Kidney epithelial cell (primary cell): Measurements from ENCODE around the gene UNKL. TPM values are rescaled to one million over a fixed set of nuclear protein-coding genes. Genes with fewer than 3 reads are reported as not detected.
A peak's percentile ranks its signal among the peaks of the same experiment; 100 is the strongest.

Experiments used
- DNase-seq: peaks from one replicate; pipeline ENCODE4 v3.0.0-alpha.2; 2010; ENCODE audit warnings: low read depth
- H3K27me3 ChIP-seq: 2 replicates; pipeline ENCODE4 v1.6.0; 2011; ENCODE audit warnings: low read length; ENCODE audit not compliant: control insufficient read depth, insufficient read depth
- H3K36me3 ChIP-seq: 2 replicates; pipeline ENCODE4 v1.5.1; 2011; ENCODE audit warnings: low read length; ENCODE audit not compliant: control insufficient read depth, insufficient read depth
- H3K4me3 ChIP-seq: 2 replicates; pipeline ENCODE4 v1.5.1; 2011; ENCODE audit warnings: low read depth, mild to moderate bottlenecking, control low read depth, low read length
- total RNA-seq: library from RNA; depleted of rRNA; stranded (reverse); fragments of >200 nt; gene quantifications from 2 replicates; pipeline ENCODE4 v1.2.3, GENCODE V29; 2015
- TF ChIP-seq, protein P1 (sequence below): IDR thresholded peaks from 2 replicates; pipeline ENCODE4 v1.5.1; 2011; ENCODE audit warnings: mild to moderate bottlenecking, moderate library complexity, low read length, control low read depth, inconsistent platforms; ENCODE audit not compliant: insufficient read depth, poor library complexity, severe bottlenecking

The UNKL gene
- total RNA-seq, 1 donor from 2014 or later, result 19.3 TPM

DNA sequence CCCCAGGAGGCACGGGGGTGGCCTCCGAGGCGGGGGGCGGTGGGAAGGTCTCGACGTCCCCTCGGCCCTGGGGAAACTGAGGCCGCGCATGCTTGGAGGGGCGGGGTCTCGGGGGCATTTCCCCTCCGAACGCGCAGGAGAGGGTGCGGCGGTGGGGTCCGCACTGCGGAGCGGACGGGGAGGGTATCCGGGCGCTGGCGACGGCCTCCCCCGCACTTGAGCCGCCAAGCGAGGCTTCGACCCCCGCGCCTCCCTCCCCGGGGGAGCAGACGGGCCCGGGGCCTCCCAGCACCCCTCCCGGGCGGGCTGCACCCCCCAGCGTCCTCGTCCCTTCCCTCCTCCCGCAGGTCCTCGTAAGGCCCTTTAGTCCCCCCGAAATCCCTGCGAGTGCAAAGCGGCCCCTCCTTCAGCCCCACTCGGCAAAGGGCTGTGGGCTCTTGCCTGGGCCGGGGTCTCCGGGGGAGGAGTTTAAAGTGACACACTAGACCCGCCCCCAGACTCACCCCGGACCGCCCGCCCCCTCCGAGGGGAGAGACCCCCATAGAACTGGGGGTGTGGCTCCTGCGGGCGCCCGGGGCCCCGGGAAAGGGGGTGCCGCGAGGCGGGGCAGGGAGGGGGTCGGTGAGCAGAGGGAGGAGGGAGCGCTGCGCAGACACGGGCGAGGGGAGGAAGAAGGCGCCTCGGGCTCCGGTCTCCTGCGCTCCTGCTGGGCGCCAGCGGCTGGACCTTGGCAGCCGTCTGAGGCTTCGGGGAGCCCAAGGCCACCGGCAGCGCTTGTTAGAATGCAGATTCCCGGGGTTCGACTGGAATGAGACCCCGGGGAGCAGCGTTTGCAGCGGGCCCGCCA is 80.4 kb downstream of the UNKL start:
- TF ChIP-seq, protein P1, sequence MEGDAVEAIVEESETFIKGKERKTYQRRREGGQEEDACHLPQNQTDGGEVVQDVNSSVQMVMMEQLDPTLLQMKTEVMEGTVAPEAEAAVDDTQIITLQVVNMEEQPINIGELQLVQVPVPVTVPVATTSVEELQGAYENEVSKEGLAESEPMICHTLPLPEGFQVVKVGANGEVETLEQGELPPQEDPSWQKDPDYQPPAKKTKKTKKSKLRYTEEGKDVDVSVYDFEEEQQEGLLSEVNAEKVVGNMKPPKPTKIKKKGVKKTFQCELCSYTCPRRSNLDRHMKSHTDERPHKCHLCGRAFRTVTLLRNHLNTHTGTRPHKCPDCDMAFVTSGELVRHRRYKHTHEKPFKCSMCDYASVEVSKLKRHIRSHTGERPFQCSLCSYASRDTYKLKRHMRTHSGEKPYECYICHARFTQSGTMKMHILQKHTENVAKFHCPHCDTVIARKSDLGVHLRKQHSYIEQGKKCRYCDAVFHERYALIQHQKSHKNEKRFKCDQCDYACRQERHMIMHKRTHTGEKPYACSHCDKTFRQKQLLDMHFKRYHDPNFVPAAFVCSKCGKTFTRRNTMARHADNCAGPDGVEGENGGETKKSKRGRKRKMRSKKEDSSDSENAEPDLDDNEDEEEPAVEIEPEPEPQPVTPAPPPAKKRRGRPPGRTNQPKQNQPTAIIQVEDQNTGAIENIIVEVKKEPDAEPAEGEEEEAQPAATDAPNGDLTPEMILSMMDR, result no peak
- Histone ChIP-seq H3K36me3 (no peaks in the 10 kb centered on the region), H3K4me3 (no peak overlapping the region), H3K27me3 (peaks cover 78% of the 10 kb centered on the region)
- DNase-seq, result no peak

DNA sequence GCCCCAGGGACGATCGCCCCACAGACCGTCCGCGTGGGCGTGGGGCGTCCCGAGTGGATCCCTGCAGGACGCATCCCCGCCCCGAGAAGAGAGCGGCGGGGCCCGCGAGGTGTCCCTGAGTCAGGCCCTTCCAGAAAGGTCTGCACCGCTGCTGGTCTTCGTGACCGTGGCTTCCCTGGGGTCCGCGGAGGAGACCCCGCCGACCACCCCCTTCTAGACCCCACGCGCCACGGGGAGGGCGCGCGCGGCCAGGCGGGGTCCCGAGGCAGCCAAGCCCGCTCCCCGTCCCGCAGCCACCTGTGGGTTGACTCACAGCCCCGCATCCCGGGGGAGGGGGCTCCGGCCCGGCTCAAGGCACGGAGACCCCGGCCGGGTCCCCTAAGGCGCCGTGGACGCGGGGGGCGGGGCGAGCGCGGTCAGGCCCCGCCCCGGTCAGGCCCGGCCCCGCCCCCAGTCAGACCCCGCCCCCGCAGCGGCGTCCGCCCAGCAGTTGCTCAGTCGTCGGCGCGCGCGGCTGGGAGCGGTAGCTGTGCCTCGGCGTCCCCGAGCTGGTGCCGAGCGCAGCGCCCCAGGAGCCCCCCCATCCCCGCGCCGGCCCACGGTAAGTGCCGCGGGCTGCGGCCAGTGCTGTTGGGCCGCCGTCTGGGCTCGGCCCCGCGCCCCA is 81.2 kb downstream of the UNKL start, which contains the start of gene BAIAP3:
TSS of gene BAIAP3 (plus strand) at position 497 of the 664 bp plus-strand sequence. CDS start 4,905 bp downstream, outside the sequence.
- H3K4me3 ChIP-seq, result no peak within 1 kb of the TSS
- no peak for DNase-seq
- peaks cover 70% of the 10 kb centered on the region for H3K27me3 ChIP-seq
- TF ChIP-seq, protein P1, result no peak
- no peaks in the 10 kb centered on the region for H3K36me3 ChIP-seq

DNA sequence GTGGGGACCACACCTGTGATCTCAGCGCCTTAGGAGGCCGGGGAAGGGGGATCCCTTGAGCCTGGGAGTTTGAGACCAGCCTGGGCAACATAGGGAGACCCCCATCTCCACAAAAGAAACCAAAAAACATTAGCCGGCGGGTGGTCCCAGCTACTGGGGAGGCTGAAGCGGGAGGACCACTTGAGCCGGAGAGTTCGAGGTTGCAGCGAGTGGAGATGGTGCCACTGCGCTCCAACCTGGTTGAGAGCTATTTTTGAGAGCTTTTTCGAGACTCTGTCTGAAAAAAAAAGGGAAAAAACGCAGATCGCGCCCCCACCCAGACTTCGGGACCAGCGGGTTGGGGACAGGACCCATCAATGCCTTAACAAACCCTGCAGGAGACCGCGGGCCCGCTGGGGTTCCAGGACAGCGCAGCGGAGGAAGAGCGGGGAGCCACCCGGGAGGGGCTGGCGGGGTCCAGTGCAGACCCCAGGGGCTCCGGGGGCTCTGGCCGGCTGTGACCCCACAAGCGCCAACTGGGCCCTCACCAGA is 81.8 kb downstream of the UNKL start:
- DNase-seq, result no peak
- no peaks in the 10 kb centered on the region for H3K36me3 ChIP-seq
- TF ChIP-seq, protein P1, result no peak
- peaks cover 67% of the 10 kb centered on the region for H3K27me3 ChIP-seq
- H3K4me3 ChIP-seq, result no peak overlapping the region

DNA sequence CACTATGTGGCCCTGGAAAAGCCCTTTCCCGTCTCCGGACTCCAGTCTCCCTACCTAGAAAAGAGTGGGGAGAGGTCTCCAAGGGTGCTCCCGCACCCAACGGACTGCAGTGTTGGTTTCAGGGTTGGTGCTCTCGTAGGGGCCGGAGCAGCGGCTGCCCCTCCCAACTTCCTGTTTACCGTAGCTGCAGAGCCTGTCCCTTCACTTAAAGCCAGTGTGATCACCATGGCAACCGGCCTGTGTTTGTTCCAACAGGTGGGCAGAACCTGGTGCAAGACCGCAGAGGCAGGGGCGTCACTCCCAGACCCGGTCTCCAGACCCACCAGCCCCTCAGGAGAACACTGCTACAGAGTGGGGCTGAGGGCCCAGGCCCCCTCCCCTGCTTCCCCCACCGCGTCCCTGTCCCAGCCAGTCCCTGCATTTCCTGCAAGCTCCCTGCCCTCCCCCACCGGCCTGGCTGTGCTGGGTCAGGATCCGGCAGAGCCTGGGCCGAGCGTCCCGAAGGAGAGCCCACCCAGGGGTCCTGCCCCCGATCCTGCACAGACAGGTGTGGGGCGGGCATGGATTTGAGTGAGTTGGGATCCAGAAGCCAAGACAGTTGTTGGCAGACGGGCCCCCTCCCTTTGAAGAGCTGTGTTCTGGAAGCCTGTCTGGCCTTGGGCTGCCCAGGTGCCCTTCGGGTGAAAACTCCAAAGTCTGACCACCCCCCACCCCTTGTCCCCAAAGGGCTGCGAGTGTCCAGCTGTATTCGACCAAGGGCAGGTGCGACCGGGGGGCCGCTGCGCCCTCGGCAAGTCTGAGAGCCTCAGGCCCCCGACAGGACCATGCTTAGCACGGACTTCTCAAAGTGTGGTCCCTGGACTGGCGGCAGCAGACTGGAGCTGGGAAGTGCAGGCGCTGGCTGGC is 82.5 kb downstream of the UNKL start:
- TF ChIP-seq, protein P1, result no peak
- DNase-seq, result peak; percentile 72
- no peaks in the 10 kb centered on the region for H3K36me3 ChIP-seq
- no peak overlapping the region for H3K4me3 ChIP-seq
- H3K27me3 ChIP-seq, result peaks cover 62% of the 10 kb centered on the region

DNA sequence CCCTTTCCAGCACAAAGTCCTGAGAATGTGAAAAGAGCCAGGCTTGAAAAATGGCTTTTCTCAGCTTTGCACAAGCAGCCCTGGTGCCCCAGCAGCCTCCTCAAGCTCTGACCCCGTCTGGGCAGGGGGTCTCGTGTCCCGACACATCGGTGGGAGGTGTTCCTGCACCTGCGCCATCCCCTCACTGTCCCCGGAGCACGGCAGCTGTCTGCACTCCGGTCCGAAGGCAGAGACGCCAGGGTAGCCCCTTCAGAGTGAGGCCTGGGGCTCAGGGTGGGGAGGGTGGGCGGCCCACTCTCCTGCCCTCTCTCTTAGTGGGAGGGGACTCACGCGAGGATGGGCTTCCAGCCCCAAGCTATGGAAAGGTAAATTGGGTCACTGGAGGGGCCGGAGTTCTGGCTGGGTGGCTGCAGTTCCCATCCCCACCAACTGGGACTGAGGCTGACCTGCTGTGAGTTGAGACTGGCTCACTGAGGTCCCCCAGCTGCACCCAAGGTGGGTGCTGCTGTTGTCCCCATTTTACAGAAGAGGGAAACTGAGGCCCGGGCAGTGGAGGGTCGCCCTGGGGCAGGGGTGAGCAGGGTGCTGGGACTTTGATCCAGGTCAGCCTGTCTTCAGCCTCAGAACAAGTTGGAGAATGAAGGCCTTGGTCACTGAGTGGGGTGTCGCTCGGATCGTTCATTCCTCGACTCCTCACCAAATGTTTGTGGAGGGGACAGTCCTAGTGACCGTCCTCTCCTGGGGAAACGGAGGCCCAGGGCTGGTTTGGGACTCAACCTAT is 83.4 kb downstream of the UNKL start:
- TF ChIP-seq, protein P1, result no peak
- peaks cover 53% of the 10 kb centered on the region for H3K27me3 ChIP-seq
- H3K36me3 ChIP-seq, result no peaks in the 10 kb centered on the region
- no peak for DNase-seq
- no peak overlapping the region for H3K4me3 ChIP-seq
